Measurements from ENCODE around the gene SVOPL.

SVOPL gene

DNA sequence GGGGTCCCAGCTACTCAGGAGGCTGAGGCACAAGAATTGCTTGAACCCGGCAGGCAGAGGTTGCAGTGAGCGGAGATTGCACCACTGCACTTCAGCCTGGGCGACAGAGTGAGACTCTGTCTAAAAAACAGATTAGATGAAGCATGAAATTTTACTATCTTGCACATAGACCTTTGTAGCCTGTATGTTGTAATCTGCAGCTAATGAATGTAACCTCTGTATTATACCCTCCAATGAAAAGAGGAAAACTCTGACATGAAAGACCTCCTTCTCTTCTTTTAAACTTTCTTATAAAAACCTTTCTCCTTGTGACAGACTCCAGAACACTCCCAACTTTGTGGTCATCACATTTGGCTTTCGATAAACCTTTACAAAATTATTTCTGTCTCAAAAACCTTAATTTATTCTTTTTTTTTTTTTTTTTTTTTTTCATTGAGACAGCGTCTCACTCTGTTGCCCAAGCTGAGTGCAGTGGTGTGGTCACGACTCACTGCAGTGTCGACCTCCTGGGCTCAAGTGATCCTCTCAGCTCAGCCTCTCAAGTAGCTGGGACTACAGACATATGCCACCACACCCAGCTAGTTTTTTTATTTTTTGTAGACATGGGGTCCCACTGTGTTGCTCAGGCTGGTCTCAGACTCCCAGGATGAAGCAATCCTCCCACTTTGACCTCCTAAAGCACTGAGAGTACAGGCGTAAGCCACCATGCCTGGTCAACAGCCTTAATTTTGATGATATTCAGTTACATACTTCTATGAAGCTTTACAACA is 97.4 kb downstream of the SVOPL start:
- DNase-seq, result no peak

GRCh38 chr7:138602451-138602850 is 98.7 kb downstream of the SVOPL start:
- no peak for DNase-seq

DNA sequence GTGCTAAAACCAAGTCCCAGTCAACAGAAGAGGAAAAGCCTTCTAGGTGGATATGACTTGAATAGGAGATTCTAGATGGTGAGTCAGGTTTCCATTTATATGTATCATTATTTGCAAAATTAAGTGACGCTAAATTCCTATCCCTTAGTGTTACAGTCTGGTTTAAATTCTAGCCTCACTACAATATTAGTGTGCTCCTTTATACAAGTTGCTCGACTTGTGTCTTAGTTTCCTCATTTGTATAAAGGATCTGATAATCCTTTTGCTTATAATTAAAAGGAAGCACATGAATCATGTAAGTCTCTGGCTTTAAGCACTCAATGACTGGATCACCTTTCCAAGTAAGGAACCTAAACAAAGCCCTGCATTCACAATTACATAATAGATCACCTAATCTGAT is 105.7 kb downstream of the SVOPL start:
- DNase-seq, result no peak

GRCh38 chr7:138590154-138590553 is 111.0 kb downstream of the SVOPL start:
- no peak for DNase-seq

DNA sequence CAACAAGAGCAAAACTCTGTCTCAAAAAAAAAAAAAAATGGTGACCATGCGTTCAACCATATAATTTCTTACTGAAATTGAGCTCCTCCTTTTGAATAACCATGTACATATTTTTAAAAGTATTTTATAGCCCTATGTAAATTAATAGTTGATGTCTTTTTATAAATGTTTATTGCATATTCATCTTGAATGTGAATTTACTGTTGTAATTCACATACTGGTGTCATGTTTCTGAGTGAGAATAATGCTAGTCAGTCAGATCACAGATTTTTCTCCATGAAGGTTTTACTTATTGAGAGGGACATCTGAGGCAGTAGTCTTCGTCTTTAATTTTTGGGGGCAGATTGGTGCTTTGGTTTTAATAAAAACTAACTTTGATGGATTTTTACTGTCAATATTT is 112.2 kb downstream of the SVOPL start:
- DNase-seq, result no peak

DNA sequence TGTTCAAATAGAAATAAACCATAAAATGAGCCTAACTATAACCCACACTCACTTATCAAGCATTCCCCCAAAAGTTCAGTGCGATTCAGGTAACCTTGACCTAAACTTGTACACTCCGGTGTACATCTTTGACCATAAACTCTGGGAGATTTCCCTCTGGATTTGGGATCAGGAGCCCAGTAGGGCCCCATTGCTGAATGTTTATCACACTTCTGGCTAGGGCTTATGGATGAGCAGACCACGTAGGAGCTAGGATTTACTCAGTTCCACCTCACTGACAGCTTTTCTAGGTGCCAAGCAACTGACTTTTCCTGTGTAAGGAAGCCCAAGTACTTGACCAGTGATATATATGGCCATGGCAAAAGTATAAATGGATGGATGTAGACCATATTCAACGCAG is 113.7 kb downstream of the SVOPL start:
- DNase-seq, result no peak

- no peak for DNase-seq
Measured at GRCh38 chr7:138585283-138585993, 115.7 kb downstream of the SVOPL start.

DNA sequence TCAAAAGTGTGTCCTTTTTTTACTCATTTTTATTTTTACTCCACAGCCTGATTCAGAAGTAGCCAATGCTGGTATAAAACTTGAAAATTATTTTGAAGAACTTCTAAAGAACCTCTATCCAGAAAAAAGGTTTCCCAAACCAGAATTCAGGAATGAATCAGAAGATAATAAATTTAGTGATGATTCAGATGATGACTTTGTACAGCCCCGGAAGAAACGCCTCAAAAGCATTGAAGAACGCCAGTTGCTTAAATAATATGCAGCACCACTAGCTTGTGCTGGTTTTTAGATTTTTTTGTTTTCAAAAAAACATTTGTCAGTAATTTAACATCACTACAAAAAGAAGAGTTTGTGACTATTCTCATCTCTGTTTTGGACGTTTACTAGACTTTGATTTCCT is 116.5 kb downstream of the SVOPL start:
- DNase-seq, result no peak

DNA sequence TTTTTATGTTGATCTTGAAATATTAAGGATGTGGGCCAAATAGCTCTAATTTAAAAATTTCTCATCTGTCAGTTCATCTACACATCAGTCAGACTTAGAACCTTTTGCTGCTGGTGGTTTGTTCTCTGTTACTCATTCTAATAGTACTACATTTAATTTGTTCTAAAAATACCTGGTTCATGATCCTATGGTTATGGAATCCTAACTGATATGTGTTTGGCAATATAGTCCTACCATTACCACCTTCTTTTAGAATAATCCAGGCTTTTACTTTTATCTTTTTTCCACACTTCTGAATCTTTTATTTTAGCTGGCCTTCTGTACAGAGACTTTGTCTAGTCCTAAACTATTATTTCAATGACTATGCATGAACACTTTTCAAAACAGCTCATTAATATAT is 116.9 kb downstream of the SVOPL start:
- no peak for DNase-seq

GRCh38 chr7:138581065-138581464 is 120.1 kb downstream of the SVOPL start:
- DNase-seq, result no peak

DNA sequence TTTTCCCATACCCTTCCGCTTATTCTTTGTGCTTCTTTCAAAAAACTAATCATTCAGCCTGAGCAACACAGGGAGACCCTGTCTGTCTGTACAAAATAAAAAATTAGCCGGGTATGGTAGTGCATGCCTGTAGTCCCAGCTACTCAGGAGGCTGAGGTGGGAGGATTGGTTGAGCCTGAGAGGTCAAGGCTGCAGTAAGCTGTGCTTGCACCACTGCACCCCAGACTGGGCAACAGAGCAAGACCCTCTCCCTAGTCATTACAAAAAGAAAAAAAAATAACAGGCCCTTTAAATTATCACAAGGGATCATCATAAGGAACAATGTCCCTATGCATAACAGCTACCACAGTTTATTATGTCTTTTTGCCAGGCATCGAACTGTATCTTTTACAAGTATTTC is 121.5 kb downstream of the SVOPL start:
- no peak for DNase-seq

GRCh38 chr7:138579136-138579535 is 122.0 kb downstream of the SVOPL start:
- DNase-seq, result no peak

- DNase-seq, result no peak
Measured at GRCh38 chr7:138575897-138576428, 125.2 kb downstream of the SVOPL start.

- no peak for DNase-seq
Measured at GRCh38 chr7:138573741-138574140, 127.4 kb downstream of the SVOPL start.

GRCh38 chr7:138570715-138571114 is 130.4 kb downstream of the SVOPL start:
- DNase-seq, result no peak

- DNase-seq, result no peak
Measured at GRCh38 chr7:138569418-138569817, 131.7 kb downstream of the SVOPL start.

DNA sequence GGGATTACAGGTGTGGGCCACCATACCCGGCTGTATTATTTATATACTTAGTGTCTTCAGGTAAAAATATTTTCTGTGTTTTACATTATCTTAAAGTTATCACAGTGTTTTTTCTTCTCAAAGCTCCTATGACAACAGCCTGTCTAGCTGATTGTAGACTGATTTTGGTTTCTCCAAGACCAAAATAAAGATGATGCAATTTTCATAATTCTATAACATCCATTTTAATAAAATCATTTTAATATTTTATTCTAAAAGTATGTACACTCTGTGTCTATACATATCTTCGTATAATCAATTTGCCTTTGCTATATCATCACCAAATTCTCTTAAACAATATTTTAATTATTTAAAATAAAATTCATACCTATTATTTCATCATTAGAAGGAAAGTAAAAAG is 132.5 kb downstream of the SVOPL start:
- no peak for DNase-seq

GRCh38 chr7:138565451-138566114 is 135.6 kb downstream of the SVOPL start:
- no peak for DNase-seq

DNA sequence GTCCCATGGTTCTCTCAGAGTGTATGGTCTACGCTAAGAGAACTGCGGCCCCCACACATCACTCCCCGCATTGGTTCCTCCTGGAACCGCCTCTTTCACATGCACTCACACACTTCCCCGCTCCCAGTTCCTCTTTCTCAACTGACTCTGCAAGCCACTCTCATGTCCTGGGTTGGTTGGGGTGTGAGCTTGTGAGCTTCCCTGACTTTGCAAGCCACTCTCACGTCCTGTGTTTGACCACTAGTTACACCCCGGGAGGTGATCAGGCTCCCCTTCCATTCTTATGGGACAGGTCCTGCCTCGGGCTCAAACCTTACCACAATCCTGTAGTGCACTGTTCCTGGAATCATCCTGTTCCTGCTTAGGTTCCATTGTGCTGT is 136.1 kb downstream of the SVOPL start:
- no peak for DNase-seq

- no peak for DNase-seq
Measured at GRCh38 chr7:138564365-138564764, 136.8 kb downstream of the SVOPL start.

- no peak for DNase-seq
Measured at GRCh38 chr7:138563808-138564207, 137.4 kb downstream of the SVOPL start.

GRCh38 chr7:138559448-138559847 is 141.7 kb downstream of the SVOPL start:
- no peak for DNase-seq

- no peak for DNase-seq
Measured at GRCh38 chr7:138556771-138557484, 144.2 kb downstream of the SVOPL start.

All from CD4-positive, alpha-beta T cell treated with Interleukin-15 for 1 hour (primary cell).